ENCODE measurements around the gene STEEP1.
"Not testable (repeated sequence)": the region's sequence is repeated elsewhere in the genome, so short reads cannot be mapped to it uniquely, and the experiment has no call there.

STEEP1 gene

GRCh38 chrX:119529345-119530276 is 35.6 kb downstream of the STEEP1 start:
- no peak for DNase-seq (ENCODE audit: low spot score)

DNA sequence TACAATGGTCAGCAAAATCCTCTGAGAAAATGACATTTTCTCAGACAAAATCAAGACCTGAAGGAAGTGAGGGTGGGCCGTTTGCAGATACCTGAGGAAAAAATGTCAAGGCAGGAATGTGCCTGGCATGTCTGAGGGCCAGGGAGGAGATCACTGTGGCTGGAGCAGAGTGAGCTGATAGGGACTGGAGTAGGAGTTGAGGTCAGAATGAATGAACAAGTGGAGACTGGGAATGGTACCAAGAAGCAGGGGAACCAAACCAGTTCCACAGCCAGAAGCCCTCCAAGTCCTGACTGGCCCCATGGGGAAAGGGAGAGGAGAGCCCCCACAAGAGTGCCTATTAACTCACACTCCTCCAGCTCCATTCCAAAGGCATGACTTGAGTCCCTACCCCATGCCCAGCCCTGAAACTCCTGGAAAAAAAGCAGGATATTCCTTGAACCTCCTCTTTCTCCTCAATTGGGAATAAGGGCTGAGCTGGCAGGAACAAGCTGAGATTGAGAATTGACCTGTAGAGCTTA is 41.5 kb downstream of the STEEP1 start:
- DNase-seq (ENCODE audit: low spot score): no peak

DNA sequence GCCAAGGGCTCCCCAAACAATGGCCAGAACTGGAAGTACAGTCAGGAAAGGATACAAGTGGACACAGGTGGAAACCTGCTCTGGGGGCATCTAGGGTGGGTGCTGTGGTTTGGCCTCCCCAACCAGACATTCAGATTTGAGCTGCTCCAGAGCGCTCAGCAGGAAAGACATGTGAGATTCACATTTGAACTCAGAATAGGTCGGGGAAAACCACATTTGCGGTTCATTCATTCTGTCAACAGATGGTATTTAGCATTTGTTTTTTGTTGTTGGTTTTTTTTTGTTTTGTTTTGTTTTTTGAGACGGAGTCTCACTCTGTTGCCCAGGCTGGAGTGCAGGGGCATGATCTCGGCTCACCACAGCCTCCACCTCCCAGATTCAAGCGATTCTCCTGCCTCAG is 44.0 kb downstream of the STEEP1 start:
- no peak for DNase-seq (ENCODE audit: low spot score)

GRCh38 chrX:119518371-119518770 is 46.8 kb downstream of the STEEP1 start:
- DNase-seq (ENCODE audit: low spot score): no peak

GRCh38 chrX:119516157-119516702 is 49.0 kb downstream of the STEEP1 start:
- DNase-seq (ENCODE audit: low spot score): no peak

- no peak for DNase-seq (ENCODE audit: low spot score)
These were observed 52.9 kb downstream of the STEEP1 start for GRCh38 chrX:119512146-119512800.

DNA sequence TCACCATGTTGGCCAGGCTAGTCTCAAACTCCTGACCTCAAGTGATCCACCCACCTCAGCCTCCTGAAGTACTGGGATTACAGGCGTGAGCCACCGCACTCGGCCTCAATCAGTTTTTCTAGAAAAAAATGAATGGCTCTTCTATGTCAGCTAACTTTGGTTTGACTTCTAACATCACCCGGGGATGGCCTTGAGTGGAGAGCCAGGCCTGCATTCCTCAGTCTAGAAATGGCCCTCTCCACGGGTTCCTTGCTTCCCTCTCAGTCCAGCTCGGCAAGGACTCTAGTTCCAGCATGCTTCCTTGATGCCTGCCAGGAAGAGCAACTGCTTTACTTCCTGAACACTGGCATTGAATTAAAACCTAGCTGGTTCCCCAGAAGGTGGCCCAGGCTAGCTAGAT is 58.0 kb downstream of the STEEP1 start:
- no peak for DNase-seq (ENCODE audit: low spot score)

DNA sequence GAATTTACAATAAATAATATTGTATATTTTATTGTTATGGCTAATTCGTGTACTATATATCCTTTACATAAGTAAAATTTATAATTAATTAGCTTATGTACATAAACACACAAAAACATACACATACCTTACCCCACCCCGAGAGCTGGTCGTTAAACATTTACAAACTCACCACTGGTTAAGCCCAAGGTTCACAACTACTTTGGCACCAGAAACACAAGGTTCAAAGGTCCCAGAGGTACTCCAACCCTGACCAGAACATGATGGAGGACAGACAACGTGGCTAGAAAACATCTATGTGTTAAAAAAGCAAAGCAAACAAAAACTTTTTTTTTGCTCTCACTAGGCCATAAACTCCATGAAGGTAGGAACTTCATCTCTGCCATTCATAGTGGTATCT is 59.3 kb downstream of the STEEP1 start:
- no peak for DNase-seq (ENCODE audit: low spot score)

GRCh38 chrX:119505145-119505544 is 60.1 kb downstream of the STEEP1 start:
- DNase-seq (ENCODE audit: low spot score): not testable (repeated sequence)

- DNase-seq (ENCODE audit: low spot score): no peak
These were observed 61.7 kb downstream of the STEEP1 start for GRCh38 chrX:119503484-119503861.

DNA sequence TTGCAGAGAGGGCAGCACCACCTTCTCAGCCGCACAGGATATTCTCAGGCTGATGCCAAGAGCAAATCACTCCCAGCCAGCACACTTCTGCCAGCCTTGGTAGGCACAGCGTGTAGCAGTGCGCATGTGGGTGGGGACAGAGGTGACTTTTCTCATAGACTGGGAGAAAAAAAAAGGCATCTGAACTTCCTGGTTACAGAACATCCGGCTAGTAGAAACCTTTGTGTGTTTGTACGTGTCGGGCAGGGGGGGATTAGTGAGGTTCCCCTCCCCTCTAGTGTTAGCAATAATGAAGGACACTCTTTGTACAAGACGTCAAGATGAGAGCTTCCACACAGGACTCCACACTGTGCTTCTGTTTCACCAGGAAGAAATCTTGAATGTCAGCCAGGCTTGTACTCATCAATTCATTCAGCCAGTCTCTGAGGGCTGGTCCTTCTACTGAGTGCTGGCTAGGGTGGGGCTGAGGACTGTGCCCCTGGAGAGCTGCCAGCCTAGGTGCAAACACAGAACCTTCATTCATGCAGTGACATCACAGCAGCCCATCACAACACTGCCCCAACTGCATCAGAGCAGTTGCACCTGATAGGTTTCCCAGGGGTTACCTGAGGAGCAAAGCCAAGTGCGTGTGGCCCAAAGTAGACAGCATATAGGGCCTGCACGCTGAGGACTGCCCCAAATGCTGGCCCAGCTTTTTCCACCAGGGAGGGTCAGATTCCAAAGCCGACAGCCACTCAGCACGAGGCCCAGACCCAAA is 62.3 kb downstream of the STEEP1 start:
- DNase-seq (ENCODE audit: low spot score): no peak

DNA sequence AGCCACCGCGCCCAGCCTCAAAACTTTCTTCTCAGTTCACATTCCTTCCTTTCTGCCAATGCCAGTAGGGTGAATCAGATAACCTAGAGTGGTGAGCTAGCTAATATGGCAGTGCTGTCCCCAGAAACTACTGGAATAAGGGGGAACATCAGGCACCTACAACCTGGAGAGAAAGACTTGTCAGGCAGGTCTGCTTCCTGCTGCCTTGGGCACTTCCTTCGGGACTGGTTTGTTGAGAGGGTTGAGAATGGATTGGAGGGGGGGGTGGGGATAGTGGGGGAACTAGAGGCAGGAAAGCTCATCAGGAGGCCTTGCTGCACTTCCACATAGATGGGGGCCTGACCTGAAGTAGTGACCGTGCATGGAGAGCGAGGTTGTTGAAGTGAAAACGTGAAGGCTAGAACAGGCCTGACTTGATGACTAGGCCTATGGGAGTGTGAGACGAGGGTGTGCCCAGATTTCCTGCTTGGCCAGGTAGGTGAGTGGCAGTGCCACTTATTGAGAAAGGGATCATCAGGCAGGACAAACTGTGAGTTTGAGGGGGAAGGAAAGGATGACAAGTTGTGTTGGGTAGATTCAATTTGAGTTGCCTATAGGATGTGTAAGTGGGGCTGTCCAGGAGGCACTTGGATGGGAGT is 63.6 kb downstream of the STEEP1 start:
- no peak for DNase-seq (ENCODE audit: low spot score)

GRCh38 chrX:119500061-119500800 is 65.0 kb downstream of the STEEP1 start:
- no peak for DNase-seq (ENCODE audit: low spot score)

DNA sequence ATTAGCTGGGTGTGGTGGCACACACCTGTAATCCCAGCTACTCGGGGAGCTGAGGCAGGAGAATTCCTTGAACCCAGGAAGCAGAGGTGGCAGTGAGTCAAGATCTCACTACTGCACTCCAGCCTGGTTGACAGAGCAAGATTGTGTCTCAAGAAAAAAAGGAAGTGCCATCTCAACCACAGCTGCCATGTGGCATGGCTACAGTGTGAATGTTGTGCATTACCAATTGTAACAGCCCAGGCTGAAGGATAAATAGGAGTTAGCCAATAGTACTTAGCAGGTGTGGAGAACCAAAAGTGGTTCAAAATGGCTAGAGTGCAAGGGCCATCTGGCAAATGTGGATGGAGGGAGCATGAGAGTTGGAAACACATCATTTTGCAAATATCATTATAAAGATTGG is 68.0 kb downstream of the STEEP1 start:
- no peak for DNase-seq (ENCODE audit: low spot score)

- no peak for DNase-seq (ENCODE audit: low spot score)
These were observed 69.2 kb downstream of the STEEP1 start for GRCh38 chrX:119495734-119496726.

- not testable (repeated sequence) for DNase-seq (ENCODE audit: low spot score)
These were observed 71.2 kb downstream of the STEEP1 start for GRCh38 chrX:119493851-119494495.

DNA sequence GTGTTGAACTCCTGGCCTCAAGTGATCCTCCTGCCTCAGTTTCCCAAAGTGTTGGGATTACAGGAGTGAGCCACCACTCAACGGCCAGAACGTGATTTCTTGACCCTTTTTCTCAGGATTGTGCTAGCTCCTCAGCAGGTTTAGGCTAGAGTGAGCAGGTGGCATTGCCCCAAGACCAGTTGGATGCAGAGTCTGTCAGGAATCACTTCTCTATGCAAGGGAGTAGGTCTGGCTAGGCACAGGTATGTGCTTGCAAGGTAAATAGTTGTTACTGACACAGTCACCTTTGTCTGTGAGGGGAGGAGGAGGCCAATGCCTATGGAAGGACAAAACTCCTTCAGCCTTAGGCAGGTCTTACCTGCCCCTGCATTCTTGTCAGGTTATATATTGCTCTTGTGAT is 72.7 kb downstream of the STEEP1 start:
- DNase-seq (ENCODE audit: low spot score): no peak

DNA sequence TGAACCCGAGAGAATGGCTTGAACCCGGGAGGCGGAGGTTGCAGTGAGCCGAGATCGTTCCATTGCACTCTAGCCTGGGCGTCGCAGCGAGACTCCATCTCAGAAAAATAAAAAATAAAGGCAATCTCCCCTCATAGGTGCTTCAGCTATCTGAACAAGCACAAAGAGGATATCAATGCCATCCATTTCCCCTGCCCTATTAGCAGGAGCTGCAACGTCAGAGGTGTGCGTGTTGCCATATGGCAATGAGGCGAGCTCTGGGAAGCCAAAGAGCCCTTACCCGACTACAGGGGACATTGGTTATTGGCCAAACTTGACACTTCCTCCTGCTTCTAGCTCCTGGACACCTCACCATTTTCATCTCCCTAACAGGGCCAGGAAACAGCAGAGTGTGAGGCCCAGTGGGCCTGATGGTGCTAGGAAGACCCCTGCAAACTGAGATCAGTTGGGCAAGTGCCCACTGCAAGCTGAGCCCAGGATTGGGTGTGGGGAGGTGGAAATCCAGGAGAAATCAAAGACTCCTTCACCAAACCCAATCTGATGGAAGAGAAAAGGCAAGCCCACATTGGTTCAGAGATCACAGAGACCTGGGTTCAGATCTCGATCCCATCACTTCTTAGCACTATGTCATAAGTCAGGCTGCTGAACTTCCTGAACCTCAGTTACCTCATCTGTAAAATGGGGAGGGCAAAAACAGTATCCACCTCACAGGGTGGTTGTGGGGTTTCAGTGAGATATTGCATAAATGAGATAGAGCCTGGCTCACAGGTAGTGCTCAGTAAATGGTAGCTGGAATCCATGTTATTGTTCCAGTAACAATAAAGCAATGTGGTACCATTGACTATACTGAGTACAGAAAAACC is 75.8 kb downstream of the STEEP1 start:
- DNase-seq (ENCODE audit: low spot score): no peak
